Astrocyte of the spinal cord (primary cell): ENCODE measurements around the gene GAK.

ENCODE experiments used
- DNase-seq: peaks from one replicate; pipeline ENCODE4 v3.0.0; 2011; ENCODE audit warnings: low read depth, low spot score
- H3K4me3 ChIP-seq: 2 replicates; pipeline ENCODE4 v1.5.1; 2011; ENCODE audit warnings: low read depth, mild to moderate bottlenecking, low read length, moderate library complexity
- in situ Hi-C: cut with HindIII; loops from 2 replicates; pipeline ENCODE4 v1.10.0; 2017; ENCODE audit warnings: low sequenced_read_pairs
- TF ChIP-seq, protein P1 (sequence below): IDR thresholded peaks from 2 replicates; pipeline ENCODE4 v1.5.1; 2012; ENCODE audit warnings: low read depth, mild to moderate bottlenecking, low read length, inconsistent platforms

The GAK gene

DNA sequence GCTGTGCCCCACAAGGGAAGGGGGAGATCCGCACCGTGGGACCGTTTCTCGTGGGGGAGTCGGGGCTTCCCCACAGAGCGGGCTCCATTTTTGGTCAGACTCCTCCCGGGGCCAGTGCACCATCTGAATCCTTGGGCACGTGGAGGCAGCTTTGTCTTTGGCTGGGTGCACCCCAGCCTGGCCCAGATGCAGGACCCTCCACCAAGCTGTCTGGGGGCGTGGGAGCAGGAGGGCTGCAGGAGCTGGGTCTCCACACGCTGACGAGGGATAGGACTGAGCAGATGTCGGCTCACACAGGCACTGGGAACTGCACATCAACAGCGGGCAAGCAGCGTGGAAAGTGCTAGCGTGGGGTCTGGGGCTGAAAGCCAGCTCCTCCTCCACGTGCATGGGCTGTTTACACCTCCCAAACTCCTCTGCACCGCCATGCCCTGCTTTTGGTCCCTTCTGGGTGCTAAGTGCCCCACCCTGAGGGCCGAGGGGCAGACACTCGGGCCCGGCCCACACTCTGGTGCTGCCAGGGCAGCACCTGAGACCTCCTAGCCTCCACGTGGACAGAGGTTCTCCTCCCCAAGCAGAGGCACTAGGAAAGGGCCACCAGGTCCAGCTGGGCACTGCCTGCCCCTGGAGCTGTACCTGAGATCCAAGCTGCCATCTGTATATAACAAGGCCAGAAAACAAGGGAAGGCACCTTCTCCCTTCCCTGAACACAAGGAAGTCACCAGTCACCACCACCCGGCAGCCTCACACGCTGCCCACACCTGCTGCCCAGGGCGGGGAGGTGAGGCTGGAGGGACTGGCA, 27.4 kb upstream of the GAK start:
- H3K4me3 ChIP-seq = no peak overlapping the region
- in situ Hi-C loops = no loop called here
- TF ChIP-seq, protein P1, sequence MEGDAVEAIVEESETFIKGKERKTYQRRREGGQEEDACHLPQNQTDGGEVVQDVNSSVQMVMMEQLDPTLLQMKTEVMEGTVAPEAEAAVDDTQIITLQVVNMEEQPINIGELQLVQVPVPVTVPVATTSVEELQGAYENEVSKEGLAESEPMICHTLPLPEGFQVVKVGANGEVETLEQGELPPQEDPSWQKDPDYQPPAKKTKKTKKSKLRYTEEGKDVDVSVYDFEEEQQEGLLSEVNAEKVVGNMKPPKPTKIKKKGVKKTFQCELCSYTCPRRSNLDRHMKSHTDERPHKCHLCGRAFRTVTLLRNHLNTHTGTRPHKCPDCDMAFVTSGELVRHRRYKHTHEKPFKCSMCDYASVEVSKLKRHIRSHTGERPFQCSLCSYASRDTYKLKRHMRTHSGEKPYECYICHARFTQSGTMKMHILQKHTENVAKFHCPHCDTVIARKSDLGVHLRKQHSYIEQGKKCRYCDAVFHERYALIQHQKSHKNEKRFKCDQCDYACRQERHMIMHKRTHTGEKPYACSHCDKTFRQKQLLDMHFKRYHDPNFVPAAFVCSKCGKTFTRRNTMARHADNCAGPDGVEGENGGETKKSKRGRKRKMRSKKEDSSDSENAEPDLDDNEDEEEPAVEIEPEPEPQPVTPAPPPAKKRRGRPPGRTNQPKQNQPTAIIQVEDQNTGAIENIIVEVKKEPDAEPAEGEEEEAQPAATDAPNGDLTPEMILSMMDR = no peak
- no peak for DNase-seq

DNA sequence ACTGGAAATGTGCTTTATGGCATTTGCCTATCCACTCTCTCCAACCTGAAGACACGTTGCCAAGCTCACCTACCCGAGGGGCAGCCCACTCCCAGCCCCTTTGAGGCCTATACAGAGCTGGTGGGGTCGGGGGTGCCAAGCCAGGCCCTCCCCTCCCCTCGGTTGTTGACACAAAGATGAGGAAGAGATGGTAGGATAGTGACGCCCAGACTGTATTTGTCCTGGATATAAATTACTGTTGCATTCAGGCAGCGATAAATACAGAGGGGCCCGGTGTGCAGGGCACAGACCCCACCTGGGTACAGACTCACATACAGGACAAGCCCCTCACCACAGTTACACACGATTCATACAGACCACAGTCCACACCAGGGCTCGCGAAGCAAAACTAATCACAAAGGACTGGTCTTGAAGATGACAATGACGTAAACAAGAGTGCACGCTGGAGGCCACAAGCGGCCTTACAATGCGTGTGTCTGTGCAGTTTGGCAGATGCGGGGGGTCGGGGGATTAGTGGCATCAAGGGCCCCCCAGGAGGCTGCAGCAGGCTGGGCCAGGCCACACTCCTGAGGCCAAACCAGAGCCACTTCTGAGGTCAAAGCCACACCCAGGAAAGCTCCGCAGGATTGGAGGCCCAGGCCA, 26.7 kb upstream of the GAK start:
- no peak overlapping the region for H3K4me3 ChIP-seq
- in situ Hi-C loops = no loop called here
- no peak for DNase-seq
- TF ChIP-seq, protein P1 = no peak

DNA sequence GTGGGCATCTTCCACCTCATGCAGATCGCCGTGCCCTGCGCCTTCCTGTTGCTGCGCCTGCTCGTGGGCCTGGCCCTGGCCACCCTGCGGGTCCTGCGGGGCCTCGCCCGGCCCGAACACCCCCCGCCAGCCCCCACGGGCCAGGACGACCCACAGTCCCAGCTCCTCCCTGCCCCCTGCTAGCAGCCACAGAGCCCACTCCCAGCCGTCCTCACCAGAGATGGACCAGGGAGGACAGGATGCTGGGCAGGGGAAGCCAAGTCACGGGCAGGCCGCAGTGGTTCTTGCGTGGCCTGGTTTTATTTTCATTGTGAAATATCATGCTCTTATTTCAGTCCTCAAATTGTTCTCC, 26.2 kb upstream of the GAK start:
- in situ Hi-C loops = no loop called here
- no peak for DNase-seq
- TF ChIP-seq, protein P1 = no peak
- no peak overlapping the region for H3K4me3 ChIP-seq

DNA sequence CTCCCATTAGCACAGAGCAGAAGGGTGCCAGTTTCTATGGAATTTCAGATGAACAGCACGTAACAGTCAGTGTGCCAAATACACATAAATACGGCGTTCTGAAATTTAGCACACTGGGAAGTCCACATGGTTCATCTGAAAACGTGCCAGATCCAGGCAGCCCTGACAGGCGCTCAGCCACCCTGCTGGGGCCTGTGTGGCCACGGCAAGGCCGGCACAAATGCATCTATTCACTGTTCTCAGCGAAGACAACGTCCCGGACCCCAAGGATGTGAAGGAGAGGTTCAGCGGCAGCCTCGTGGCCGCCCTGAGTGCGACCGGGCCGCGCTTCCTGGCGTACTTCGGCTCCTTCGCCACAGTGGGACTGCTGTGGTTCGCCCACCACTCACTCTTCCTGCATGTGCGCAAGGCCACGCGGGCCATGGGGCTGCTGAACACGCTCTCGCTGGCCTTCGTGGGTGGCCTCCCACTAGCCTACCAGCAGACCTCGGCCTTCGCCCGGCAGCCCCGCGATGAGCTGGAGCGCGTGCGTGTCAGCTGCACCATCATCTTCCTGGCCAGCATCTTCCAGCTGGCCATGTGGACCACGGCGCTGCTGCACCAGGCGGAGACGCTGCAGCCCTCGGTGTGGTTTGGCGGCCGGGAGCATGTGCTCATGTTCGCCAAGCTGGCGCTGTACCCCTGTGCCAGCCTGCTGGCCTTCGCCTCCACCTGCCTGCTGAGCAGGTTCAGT, 25.6 kb upstream of the GAK start:
- in situ Hi-C loops = no loop called here

DNA sequence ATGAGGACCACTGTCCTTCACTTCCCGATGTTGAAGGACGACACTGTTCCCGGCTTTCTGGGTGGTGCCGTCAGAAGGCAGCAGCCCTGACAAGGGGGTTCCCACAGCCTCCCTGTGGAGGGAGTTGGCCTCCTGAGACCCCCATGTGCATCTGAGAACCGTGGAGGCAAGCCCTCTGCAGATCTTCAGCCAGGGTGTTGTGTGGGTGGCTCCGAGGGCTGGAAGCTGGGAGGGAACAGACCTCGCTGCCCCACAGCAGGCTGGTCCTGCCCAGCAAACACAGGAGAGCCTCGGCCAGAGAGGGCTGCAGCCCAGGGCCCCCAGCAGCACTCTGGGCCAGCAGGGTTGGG, 25.1 kb upstream of the GAK start:
- H3K4me3 ChIP-seq = no peak overlapping the region
- TF ChIP-seq, protein P1 = no peak
- in situ Hi-C loops = no loop called here
- DNase-seq = no peak

More for the DNA sequence above, 25.6 kb upstream of the GAK start:
- no peak for DNase-seq
- TF ChIP-seq, protein P1 = no peak
- no peak overlapping the region for H3K4me3 ChIP-seq

DNA sequence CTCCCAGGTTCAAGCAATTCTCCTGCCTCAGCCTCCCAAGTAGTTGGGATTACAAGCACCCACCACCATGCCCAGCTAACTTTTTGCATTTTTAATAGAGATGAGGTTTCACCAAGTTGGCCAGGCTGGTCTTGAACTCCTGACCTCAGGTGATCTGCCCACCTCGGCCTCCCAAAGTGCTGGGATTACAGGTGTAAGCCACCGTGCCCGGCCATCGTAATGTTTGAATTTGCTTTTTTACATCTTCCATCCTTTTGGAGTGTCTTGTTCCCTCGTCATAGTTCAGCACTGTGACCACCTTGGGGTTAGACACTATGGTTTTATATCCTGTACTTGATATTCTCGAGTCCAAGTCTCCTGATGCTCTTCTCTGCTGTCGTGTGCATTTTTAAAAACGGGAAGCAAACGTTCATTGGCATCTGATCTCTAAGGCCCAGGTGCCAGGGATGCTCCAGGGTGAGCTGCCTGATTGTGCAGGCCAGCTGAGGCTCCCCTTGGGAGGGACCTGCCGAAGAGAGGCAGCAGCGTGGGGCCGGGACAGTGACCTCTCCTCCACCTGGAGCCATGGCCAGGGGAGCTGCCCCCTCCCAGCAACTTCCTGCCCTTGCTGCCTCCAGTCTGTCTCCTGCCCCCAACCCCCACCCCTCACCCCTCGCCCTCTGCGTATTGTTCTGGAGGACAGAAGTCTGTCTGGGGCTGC, 24.6 kb upstream of the GAK start:
- DNase-seq = no peak
- H3K4me3 ChIP-seq = no peak overlapping the region
- in situ Hi-C loops = no loop called here
- TF ChIP-seq, protein P1 = no peak
